Activated naive CD8-positive, alpha-beta T cell (primary cell): ENCODE data around the gene DSC3.
"Not testable (repeated sequence)": the region's sequence is repeated elsewhere in the genome, so short reads cannot be mapped to it uniquely, and the experiment has no call there.

ENCODE experiments used
- H3K27ac Mint-ChIP-seq: one replicate; pipeline ENCODE4 v1.8.0; 2021; ENCODE audit warnings: mixed read lengths
- H3K27me3 Mint-ChIP-seq: one replicate; pipeline ENCODE4 v1.8.0; 2021; ENCODE audit warnings: mixed read lengths
- H3K36me3 Mint-ChIP-seq: one replicate; pipeline ENCODE4 v1.8.0; 2021; ENCODE audit warnings: mixed read lengths
- H3K4me1 Mint-ChIP-seq: one replicate; pipeline ENCODE4 v1.8.0; 2021; ENCODE audit warnings: low read depth, mixed read lengths
- H3K4me3 Mint-ChIP-seq: one replicate; pipeline ENCODE4 v1.8.0; 2021; ENCODE audit warnings: mild to moderate bottlenecking, mixed read lengths
- H3K9me3 Mint-ChIP-seq: one replicate; pipeline ENCODE4 v1.8.0; 2021; ENCODE audit warnings: low read depth, mixed read lengths

Gene DSC3

DNA sequence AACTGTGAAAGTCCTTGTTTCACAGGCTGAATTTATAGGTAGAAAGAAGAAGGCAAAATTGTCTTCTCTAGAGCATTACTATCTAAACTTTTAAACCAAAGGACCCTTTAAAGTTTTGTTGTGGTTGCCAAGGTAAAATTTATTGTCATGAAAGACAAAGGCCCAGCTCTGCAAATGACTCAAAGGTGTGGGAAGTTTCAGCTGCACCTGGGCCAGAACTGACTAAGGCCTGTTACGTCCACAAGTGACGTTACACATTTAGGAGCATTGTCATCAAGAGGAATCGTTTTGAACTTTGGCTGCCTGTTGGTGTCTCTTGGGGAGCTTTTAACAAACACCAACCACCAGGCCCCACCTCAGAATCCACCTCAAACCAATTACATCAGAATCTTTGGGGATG lies 8.1 kb upstream of the DSC3 start:
- H3K27ac Mint-ChIP-seq = no peak overlapping the region
- H3K4me3 Mint-ChIP-seq = no peak overlapping the region
- H3K36me3 Mint-ChIP-seq = no peaks in the 10 kb centered on the region
- H3K9me3 Mint-ChIP-seq = peaks cover 9% of the 10 kb centered on the region
- no peaks in the 10 kb centered on the region for H3K4me1 Mint-ChIP-seq
- peaks cover 6% of the 10 kb centered on the region for H3K27me3 Mint-ChIP-seq

DNA sequence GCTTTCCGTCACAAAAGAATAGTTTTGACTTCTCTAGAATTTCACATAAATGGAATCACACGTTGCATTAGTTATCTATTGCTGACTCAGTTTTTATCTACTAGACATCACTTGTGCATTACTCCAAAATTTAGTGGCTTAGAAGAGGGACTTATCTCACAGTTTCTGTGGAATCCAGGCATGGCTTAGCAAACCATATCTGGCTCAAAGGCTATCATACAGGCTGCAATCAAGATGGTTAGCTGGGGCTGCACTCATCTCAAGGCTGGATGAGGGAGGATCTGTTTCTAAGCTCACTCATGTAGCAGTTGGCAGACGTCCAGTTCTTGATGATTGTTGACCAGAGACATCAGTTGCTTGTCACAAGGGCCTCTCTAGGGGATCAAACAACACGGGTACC lies 6.6 kb upstream of the DSC3 start:
- no peak overlapping the region for H3K4me3 Mint-ChIP-seq
- no peaks in the 10 kb centered on the region for H3K4me1 Mint-ChIP-seq
- H3K36me3 Mint-ChIP-seq = no peaks in the 10 kb centered on the region
- H3K9me3 Mint-ChIP-seq = peaks cover 14% of the 10 kb centered on the region
- H3K27ac Mint-ChIP-seq = no peak overlapping the region
- peaks cover 11% of the 10 kb centered on the region for H3K27me3 Mint-ChIP-seq

DNA sequence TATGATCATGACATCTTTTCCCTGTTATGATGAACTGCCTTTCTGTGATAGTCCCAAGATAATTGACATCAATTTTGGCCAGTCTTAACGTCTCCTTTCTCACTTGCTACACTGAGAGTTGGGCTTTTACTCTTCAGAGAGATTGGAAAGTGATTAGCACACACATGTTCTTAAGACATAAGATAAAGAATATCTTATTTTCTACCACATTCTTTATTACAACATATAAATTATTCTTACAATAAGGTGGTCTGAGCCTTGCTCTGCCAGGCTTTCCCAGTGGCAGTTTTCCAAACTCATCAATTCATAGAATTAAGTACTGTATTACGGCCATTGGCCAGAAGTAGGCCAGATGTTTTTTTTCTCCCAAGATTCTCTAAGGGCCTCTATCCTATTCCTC lies 5.7 kb upstream of the DSC3 start:
- Mint-ChIP-seq H3K27me3 (peaks cover 20% of the 10 kb centered on the region), H3K4me3 (no peak overlapping the region), H3K36me3 (no peaks in the 10 kb centered on the region), H3K4me1 (no peaks in the 10 kb centered on the region), H3K9me3 (peaks cover 15% of the 10 kb centered on the region), H3K27ac (no peak overlapping the region)

DNA sequence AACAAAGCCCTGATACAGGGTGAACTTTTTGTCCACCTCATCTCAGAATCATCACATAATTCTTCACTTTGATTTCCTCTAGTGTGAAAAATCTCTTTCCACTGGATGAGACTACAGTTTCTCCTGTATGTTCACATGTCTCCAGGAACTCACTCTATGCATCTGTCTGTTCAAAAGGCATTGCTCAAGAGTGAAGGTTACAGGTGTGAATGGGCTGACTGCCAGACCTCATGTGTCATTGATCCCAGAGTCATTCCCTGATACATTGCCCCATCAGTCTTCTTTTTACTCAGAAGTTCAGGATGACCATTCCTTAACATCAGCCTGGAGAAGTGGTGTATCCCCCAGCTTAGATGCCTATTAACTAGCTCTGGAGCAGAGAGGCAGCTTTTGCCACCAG lies 4.4 kb upstream of the DSC3 start:
- Mint-ChIP-seq H3K4me1 (no peaks in the 10 kb centered on the region), H3K4me3 (no peak overlapping the region), H3K9me3 (peaks cover 7% of the 10 kb centered on the region)

DNA sequence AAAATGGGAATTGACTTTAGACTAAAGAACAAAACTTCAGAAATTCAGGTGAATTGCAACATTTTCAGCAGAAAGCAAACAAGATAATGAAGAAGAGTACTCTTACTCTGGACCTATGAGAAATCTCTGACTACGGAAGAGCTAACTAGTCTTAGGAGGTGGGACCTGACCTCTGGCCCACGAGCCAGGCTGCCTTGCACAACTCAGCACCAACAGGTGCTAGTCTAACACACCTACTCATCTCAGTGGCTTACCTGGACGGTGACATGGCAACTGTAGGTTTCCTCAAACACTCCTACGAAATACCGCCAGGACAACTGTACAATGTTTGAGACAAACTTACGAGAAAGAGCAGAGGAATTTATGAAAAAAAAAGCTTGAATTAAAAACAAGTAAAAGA lies 3.1 kb upstream of the DSC3 start:
- Mint-ChIP-seq H3K27me3 (peaks cover 33% of the 10 kb centered on the region), H3K9me3 (peaks cover 7% of the 10 kb centered on the region)

More for the DNA sequence above, 4.4 kb upstream of the DSC3 start:
- Mint-ChIP-seq H3K27ac (no peak overlapping the region), H3K27me3 (peaks cover 22% of the 10 kb centered on the region), H3K36me3 (no peaks in the 10 kb centered on the region)

DNA sequence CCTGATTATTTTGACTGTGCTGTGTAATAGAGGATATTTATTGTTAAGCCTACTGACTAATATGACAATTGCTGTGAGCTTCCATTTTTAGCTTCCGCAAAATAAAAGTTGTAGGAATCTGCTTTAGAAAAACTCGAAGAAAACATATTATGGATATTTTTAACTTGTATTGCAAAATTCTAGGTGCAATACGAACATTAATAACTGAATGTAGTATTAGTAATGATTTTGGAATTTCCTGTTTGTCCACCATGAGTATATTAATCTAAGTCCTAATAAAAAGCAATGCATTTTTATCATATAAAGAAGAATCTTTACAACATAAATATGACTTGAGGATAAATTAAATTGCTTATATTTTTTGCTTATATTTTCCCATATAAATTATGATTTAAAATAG lies 2.4 kb upstream of the DSC3 start:
- Mint-ChIP-seq H3K9me3 (peaks cover 7% of the 10 kb centered on the region), H3K4me1 (peaks cover 3% of the 10 kb centered on the region), H3K27ac (no peak overlapping the region), H3K4me3 (no peak overlapping the region), H3K36me3 (no peaks in the 10 kb centered on the region), H3K27me3 (peaks cover 33% of the 10 kb centered on the region)

More for the DNA sequence above, 3.1 kb upstream of the DSC3 start:
- H3K4me1 Mint-ChIP-seq = peaks cover 3% of the 10 kb centered on the region
- H3K27ac Mint-ChIP-seq = no peak overlapping the region
- H3K4me3 Mint-ChIP-seq = no peak overlapping the region
- no peaks in the 10 kb centered on the region for H3K36me3 Mint-ChIP-seq

DNA sequence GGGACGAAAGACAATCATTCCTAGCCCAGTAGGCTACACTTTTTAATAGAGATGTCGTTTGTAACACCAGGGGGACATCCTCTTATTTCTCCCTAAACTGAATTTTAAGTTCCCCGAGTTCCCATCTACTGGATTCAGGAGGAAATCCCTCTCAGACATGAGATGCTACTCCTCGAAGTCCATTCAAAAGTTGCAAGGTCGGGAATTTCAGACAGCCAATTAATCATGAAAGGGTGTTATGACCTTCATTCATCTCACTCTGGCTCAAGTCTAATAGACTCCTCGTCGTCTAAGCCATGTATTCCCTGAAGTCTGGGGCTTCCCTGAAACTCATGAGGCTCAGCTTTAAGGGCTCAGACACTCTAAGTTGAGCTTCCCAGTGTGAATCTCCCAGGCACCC lies 1.2 kb upstream of the DSC3 start:
- H3K27me3 Mint-ChIP-seq = peaks cover 37% of the 10 kb centered on the region
- H3K9me3 Mint-ChIP-seq = peaks cover 7% of the 10 kb centered on the region
- no peak overlapping the region for H3K27ac Mint-ChIP-seq
- H3K36me3 Mint-ChIP-seq = no peaks in the 10 kb centered on the region
- H3K4me3 Mint-ChIP-seq = no peak overlapping the region
- peaks cover 3% of the 10 kb centered on the region for H3K4me1 Mint-ChIP-seq

DNA sequence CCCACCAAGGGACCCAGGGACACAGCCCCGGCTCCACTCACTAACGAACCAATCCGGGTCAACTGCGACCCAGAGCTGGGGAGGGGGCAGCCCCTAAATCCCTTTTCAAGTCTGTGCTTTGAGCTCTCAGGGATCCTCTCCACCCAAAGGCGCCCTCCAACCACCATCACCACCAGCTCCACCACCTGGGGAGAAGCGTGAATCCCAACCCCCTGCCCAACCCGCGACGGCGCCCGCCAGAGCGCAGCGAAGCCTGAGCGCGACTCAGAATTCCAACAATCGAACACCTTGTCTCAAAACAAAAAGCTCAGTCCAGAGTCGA lies 497 bp downstream of the DSC3 start:
- Mint-ChIP-seq H3K4me1 (peaks cover 3% of the 10 kb centered on the region), H3K36me3 (no peaks in the 10 kb centered on the region), H3K9me3 (peaks cover 7% of the 10 kb centered on the region), H3K27ac (no peak overlapping the region), H3K4me3 (no peak overlapping the region), H3K27me3 (peaks cover 37% of the 10 kb centered on the region)

DNA sequence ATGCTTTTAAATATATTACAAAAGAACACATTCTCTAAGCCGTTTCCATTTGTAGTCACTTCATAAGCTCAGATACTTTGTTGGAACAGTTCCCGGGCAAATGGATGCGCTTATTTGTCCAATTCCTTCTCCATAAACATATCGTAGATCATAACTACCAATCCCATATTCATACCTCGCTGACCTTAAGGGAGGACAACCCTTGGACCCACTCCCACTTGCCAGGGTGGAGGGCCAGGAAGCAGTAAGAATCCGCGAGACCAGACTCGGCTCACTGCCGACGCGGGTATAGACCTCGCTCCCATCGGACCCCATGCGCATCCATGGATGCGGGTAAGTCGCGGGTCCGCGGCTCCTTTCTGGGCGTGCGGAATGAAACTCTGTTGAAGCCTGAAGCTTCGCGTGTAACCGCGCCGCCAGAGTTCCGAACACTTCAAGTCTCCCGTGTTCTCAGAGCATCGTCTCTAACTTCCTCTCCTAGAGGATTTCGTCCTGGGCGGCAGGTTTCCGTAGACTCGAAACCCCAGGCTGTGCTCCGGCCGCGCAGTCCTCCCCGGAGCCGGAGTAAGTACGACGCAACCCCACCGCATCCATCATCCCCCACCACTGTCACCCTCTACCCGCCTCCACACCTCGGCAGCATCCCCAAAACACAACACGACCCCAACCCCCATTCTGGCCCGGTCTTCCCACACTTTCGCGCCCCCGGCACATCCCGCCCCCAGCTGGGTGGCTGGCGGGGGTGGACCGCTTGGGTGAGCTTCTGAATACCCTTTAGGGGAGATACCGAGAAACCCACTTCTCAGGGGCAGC lies 1.1 kb downstream of the DSC3 start:
- peaks cover 35% of the 10 kb centered on the region for H3K27me3 Mint-ChIP-seq
- H3K4me1 Mint-ChIP-seq = peaks cover 3% of the 10 kb centered on the region
- peaks cover 7% of the 10 kb centered on the region for H3K9me3 Mint-ChIP-seq
- peak overlapping the region; percentile 20 for H3K4me3 Mint-ChIP-seq
- no peaks in the 10 kb centered on the region for H3K36me3 Mint-ChIP-seq
- H3K27ac Mint-ChIP-seq = no peak overlapping the region

DNA sequence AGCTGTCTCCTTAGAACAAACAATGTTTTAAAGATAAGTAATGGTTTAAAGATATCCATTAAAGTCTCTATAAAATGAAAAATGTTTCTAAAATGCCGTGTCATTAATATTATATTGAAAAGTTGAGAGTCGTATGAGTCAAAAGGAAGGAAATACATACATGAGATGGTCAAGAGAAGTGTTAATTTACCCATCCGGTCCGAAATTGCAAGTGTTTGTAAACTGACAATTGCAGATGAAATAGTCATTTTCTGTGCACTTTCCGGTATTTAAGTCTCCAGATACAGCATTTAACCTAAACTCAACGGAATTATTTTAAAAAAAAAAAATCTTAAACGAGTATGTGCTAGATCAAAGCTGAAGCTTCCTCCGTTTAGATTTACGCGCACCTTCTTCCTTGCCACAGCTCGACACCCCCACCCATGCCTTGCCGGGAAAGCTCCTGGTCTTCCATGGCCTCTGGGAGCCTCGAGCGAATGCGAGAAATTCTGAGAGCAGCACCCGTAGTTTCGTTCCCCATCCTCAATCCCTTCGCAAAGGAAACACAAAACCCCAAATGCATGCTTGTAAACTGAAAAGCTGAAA lies 1.8 kb downstream of the DSC3 start:
- Mint-ChIP-seq H3K36me3 (no peaks in the 10 kb centered on the region), H3K4me3 (no peak overlapping the region), H3K4me1 (peaks cover 3% of the 10 kb centered on the region), H3K27me3 (peaks cover 32% of the 10 kb centered on the region), H3K9me3 (peaks cover 7% of the 10 kb centered on the region), H3K27ac (no peak overlapping the region)

DNA sequence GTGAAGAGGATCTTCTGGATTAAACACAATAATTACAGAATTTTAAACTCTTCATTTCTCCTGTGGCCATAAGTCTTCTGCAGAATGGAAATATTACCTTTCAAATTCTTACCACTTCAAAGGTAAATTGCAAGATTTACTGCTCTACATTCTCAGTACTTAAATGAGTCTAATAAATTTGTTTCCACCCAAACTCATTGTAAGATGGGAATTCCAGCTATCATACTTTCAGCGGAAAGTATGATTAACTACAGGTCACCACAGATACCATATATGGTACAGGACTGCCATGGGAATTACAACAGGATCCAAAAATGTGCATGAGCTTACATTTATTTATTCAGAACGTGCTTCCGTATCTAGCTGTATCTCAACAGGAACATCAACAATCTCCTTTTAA lies 3.1 kb downstream of the DSC3 start:
- no peak overlapping the region for H3K4me3 Mint-ChIP-seq
- peaks cover 3% of the 10 kb centered on the region for H3K4me1 Mint-ChIP-seq
- peaks cover 3% of the 10 kb centered on the region for H3K9me3 Mint-ChIP-seq
- no peak overlapping the region for H3K27ac Mint-ChIP-seq
- no peaks in the 10 kb centered on the region for H3K36me3 Mint-ChIP-seq
- H3K27me3 Mint-ChIP-seq = peaks cover 28% of the 10 kb centered on the region

DNA sequence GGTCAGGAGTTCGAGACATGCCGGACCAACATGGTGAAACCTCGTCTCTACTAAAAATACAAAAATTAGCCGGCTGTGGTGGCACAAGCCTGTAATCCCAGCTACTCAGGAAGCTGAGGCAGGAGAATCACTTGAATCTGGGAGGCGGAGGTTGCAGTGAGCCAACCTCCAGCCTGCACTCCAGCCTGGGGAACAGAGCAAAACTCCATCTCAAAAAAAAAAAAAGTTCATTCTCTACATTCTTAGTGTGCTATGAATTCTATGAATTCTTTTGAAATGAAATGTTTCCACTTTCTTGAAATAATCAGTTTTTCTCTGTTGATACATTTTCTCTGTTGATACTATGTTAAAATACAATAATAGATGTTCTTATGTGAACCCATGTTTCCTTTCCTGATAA lies 4.9 kb downstream of the DSC3 start:
- peaks cover 15% of the 10 kb centered on the region for H3K27me3 Mint-ChIP-seq
- not testable (repeated sequence) for H3K9me3 Mint-ChIP-seq, H3K27ac Mint-ChIP-seq, H3K36me3 Mint-ChIP-seq, H3K4me1 Mint-ChIP-seq, H3K4me3 Mint-ChIP-seq

DNA sequence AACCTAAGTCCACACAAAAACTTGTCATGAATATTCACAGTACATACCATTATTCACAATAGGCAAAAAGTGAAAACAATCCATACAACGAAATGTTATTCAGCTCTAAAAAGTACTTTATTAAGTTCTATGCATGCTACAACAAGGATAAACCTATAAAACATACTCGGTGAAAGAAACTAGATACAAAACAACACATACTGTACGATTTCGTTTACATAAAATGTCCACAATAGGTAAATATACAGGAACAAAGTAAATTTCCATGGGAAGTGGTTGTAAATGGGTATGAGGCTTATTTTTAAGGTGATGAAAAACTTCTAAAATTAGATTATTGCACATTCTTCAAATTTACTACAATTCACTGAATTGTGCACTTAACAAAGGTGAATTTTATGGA lies 8.0 kb downstream of the DSC3 start:
- H3K4me1 Mint-ChIP-seq = no peaks in the 10 kb centered on the region
- H3K27ac Mint-ChIP-seq = no peak overlapping the region
- H3K9me3 Mint-ChIP-seq = no peaks in the 10 kb centered on the region
- no peaks in the 10 kb centered on the region for H3K36me3 Mint-ChIP-seq
- H3K27me3 Mint-ChIP-seq = peaks cover 3% of the 10 kb centered on the region
- H3K4me3 Mint-ChIP-seq = no peak overlapping the region

DNA sequence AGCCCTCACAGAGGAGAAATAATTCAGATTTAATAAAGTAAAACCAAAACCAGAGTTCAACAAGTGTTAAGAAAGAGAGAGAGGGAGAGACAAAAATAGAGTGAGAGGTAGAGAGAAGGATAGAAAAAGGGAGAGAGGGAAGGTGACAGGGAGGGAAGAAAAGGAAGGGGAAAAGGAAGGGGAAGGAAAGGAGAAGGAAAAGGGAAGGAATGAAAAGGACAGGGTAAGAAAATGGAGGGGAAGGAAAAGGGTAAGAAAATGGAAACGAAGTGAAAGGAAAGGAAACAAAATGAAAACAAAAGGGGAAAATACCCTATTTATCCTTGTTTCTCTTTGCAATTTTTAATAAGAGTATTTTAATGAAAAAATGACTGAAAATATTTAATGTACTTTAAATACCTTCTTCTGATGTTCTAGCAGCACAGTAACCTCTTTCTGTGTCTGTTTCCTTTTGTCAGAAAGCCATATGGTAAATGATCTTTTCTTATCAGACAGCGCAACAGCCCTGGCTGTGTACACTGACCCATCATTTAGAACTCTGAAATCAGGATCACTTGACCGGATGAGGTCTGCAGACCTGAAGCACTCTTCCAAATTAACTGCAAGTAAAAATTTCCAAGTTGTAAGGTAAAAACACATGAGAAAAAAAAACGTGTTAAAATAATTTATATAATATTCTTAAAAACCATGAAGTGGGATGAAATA lies 11.8 kb downstream of the DSC3 start:
- no peaks in the 10 kb centered on the region for H3K9me3 Mint-ChIP-seq
- H3K4me3 Mint-ChIP-seq = no peak overlapping the region
- no peak overlapping the region for H3K27ac Mint-ChIP-seq
- H3K4me1 Mint-ChIP-seq = no peaks in the 10 kb centered on the region
- H3K36me3 Mint-ChIP-seq = no peaks in the 10 kb centered on the region
- H3K27me3 Mint-ChIP-seq = no peaks in the 10 kb centered on the region

DNA sequence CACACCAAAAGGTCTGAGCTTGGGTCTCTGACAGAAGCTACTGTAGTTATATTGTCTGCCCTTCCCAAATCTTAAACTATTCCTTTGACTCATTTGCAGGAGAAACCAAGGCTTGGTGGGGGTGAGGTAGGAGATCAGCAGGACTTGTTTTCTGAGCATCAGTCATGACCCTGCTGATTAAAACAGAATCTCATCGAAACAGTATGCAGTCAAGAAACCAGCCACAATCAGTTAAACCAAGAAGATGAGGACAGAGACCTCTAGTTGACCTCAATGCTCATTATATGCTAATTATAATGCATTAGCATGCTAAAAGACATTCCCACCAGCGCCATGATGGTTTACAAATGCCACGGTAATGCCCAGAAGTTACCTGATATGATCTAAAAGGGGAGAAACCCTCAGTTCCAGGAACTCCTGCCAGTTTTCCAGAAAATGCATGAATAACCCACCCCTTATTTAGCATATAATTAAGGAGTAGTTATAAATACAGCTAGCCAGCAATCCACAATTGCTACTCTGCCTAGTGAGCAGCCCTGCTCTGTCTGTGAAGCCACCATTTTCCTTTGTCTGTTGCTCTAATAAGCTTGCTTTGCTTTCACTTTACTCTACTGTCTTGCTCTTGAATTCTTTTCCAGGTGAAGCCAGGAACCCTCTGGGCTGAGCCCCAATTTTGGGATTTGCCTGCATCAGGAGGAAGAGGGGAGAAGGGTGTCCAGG lies 26.7 kb downstream of the DSC3 start:
- Mint-ChIP-seq H3K9me3 (no peaks in the 10 kb centered on the region), H3K4me1 (no peaks in the 10 kb centered on the region), H3K36me3 (no peaks in the 10 kb centered on the region), H3K27ac (no peak overlapping the region), H3K27me3 (no peaks in the 10 kb centered on the region), H3K4me3 (no peak overlapping the region)
